Neuronal stem cell (in vitro differentiated cells): ENCODE results near the gene RUVBL2.
"Not testable (repeated sequence)": the region's sequence is repeated elsewhere in the genome, so short reads cannot be mapped to it uniquely, and the experiment has no call there.

ENCODE experiments used
- DNase-seq: peaks from one replicate; pipeline ENCODE4 v3.0.0-alpha.2; 2013; ENCODE audit warnings: low spot score
- H2AFZ ChIP-seq: one replicate; pipeline ENCODE4 v1.6.1; 2013; ENCODE audit warnings: mild to moderate bottlenecking, low read length, inconsistent platforms
- H2AK5ac ChIP-seq: 2 replicates; pipeline ENCODE4 v1.6.1; 2013; ENCODE audit warnings: low read depth, mild to moderate bottlenecking, inconsistent platforms, low read length, moderate library complexity, mixed read lengths
- H2BK120ac ChIP-seq: 2 replicates; pipeline ENCODE4 v1.6.1; 2013; ENCODE audit warnings: low read depth, mild to moderate bottlenecking, inconsistent platforms, low read length, moderate library complexity, mixed read lengths
- H2BK12ac ChIP-seq: one replicate; pipeline ENCODE4 v1.6.1; 2013; ENCODE audit warnings: low read length, inconsistent platforms
- H2BK15ac ChIP-seq: 2 replicates; pipeline ENCODE4 v1.6.1; 2013; ENCODE audit warnings: mild to moderate bottlenecking, low read length, inconsistent platforms, mixed read lengths
- H2BK5ac ChIP-seq: one replicate; pipeline ENCODE4 v1.6.1; 2013; ENCODE audit warnings: inconsistent platforms, mild to moderate bottlenecking, low read length, moderate library complexity
- H3K14ac ChIP-seq: one replicate; pipeline ENCODE4 v1.6.1; 2013; ENCODE audit warnings: low read length, inconsistent platforms
- H3K18ac ChIP-seq: 2 replicates; pipeline ENCODE4 v1.6.1; 2013; ENCODE audit warnings: low read length, inconsistent platforms
- H3K23ac ChIP-seq: 2 replicates; pipeline ENCODE4 v1.6.1; 2013; ENCODE audit warnings: low read depth, mild to moderate bottlenecking, mixed read lengths, low read length, inconsistent platforms; ENCODE audit not compliant: poor library complexity
- H3K27ac ChIP-seq: replicated peaks from 3 replicates; pipeline ENCODE4 v1.5.1; 2013; ENCODE audit warnings: low read length, inconsistent platforms
- H3K27me3 ChIP-seq, 3 experiments: 2 replicates each; pipeline ENCODE4 v1.6.1; 2013; ENCODE audit warnings: low read length in 3 of 3, mild to moderate bottlenecking in 2 of 3, inconsistent platforms in 1 of 3, low read depth in 1 of 3, mixed read lengths in 1 of 3, moderate library complexity in 1 of 3; ENCODE audit not compliant: control insufficient read depth in 3 of 3, insufficient read depth in 3 of 3
- H3K36me3 ChIP-seq, 2 donors: replicated peaks in 1 of 2; 2 replicates each; pipeline ENCODE4 v1.6.1; 2013; ENCODE audit warnings: low read length in 2 of 2; ENCODE audit not compliant: control insufficient read depth in 2 of 2, insufficient read depth in 2 of 2
- H3K4ac ChIP-seq: 2 replicates; pipeline ENCODE4 v1.6.1; 2013; ENCODE audit warnings: inconsistent platforms, mild to moderate bottlenecking, low read length, moderate library complexity
- H3K4me1 ChIP-seq, 2 donors: 1 replicate in 1 of 2; 2 replicates in 1 of 2; pipeline ENCODE4 v1.6.1; 2013; ENCODE audit warnings: low read length in 2 of 2, low read depth in 1 of 2; ENCODE audit not compliant: control insufficient read depth in 2 of 2, insufficient read depth in 1 of 2
- H3K4me2 ChIP-seq: one replicate; pipeline ENCODE4 v1.6.1; 2013; ENCODE audit warnings: mild to moderate bottlenecking, low read length, inconsistent platforms; ENCODE audit not compliant: insufficient read depth, poor library complexity, severe bottlenecking
- H3K4me3 ChIP-seq, 2 donors: 2 replicates each; pipeline ENCODE4 v1.5.1; 2013; ENCODE audit warnings: low read length in 2 of 2, mild to moderate bottlenecking in 2 of 2, inconsistent platforms in 1 of 2, moderate library complexity in 1 of 2
- H3K79me1 ChIP-seq: one replicate; pipeline ENCODE4 v1.6.1; 2013; ENCODE audit warnings: low read depth, mild to moderate bottlenecking, inconsistent platforms, low read length, moderate library complexity
- H3K9ac ChIP-seq: one replicate; pipeline ENCODE4 v1.6.1; 2013; ENCODE audit warnings: mild to moderate bottlenecking, low read depth, low read length, inconsistent platforms; ENCODE audit not compliant: poor library complexity
- H3K9me3 ChIP-seq, 2 donors: replicated peaks in 1 of 2; 2 replicates each; pipeline versions ENCODE3 to v1.6.1; 2013; ENCODE audit warnings: low read length in 2 of 2, mild to moderate bottlenecking in 2 of 2, inconsistent platforms in 1 of 2, low read depth in 1 of 2, mixed read lengths in 1 of 2, moderate library complexity in 1 of 2; ENCODE audit not compliant: control insufficient read depth in 2 of 2, insufficient read depth in 1 of 2
- H4K8ac ChIP-seq: one replicate; pipeline ENCODE4 v1.6.1; 2013; ENCODE audit warnings: low read depth, mild to moderate bottlenecking, inconsistent platforms, low read length, moderate library complexity
- H4K91ac ChIP-seq: one replicate; pipeline ENCODE4 v1.6.1; 2013; ENCODE audit warnings: low read length, low read depth, mild to moderate bottlenecking, inconsistent platforms; ENCODE audit not compliant: poor library complexity
- WGBS, 2 donors: extraction: QIAGEN DNeasy Blood & Tissue Kit; methylation state at CpG; one replicate each; pipeline ENCODE4 v1.1.7; 2013; ENCODE audit warnings: missing lambda C conversion rate in 2 of 2, mixed read lengths in 1 of 2; ENCODE audit not compliant: insufficient read length in 2 of 2, insufficient replicate concordance in 1 of 2; ENCODE audit errors: extremely low coverage in 2 of 2; 5-methylcytosine and 5-hydroxymethylcytosine counted together

Gene RUVBL2

DNA sequence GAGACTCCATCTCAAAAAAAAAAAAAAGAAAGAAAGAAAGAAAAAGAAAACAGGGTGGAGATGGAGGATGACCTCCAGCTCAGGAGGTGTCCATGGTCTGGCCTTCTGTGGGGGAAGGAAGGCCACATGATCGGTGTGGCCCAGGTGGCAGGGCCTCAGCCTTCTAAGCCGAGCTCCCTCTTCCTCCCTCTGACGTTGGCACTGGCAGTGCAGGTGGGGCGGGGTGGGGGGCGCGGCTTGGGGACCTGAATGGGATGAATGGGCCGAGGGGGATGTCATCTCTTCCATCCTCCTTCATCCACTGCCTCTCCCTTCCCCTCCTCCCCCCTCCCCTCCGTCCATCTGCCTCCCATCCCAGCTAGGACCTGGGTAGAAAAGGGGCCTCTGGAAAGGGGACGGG lies 46.0 kb downstream of the RUVBL2 start:
- H3K4me1 ChIP-seq, H3K36me3 ChIP-seq, H3K14ac ChIP-seq, H3K4ac ChIP-seq, H3K18ac ChIP-seq, H4K8ac ChIP-seq, H3K27me3 ChIP-seq, H4K91ac ChIP-seq, H2BK15ac ChIP-seq, H3K23ac ChIP-seq, H3K9ac ChIP-seq, DNase-seq, H2AFZ ChIP-seq, H3K4me2 ChIP-seq, H2BK120ac ChIP-seq, H2AK5ac ChIP-seq, H3K27ac ChIP-seq, H3K4me3 ChIP-seq, H3K79me1 ChIP-seq, H2BK5ac ChIP-seq, H3K9me3 ChIP-seq, H2BK12ac ChIP-seq: not testable (repeated sequence)
- no CpG with 5 or more reads among the region's 9 CpGs for WGBS, 2 donors

GRCh38 chr19:49042177-49042576 lies 48.5 kb downstream of the RUVBL2 start:
- Histone ChIP-seq H4K8ac (no peak overlapping the region), H3K18ac (no peak overlapping the region), H4K91ac (no peak overlapping the region), H3K9ac (no peak overlapping the region), H3K36me3 (no peaks in the 10 kb centered on the region), H3K27ac (no peak overlapping the region), H2BK120ac (no peak overlapping the region), H3K4ac (no peak overlapping the region), H3K4me2 (no peak overlapping the region), H3K27me3 (no peaks in the 10 kb centered on the region), H2AK5ac (no peak overlapping the region), H3K9me3 (no peaks in the 10 kb centered on the region), H3K4me3 (no peak overlapping the region), H2BK5ac (no peak overlapping the region), H3K79me1 (no peaks in the 10 kb centered on the region), H2BK15ac (no peak overlapping the region), H3K14ac (no peak overlapping the region), H3K4me1 (no peaks in the 10 kb centered on the region), H2AFZ (no peak overlapping the region), H2BK12ac (no peak overlapping the region), H3K23ac (no peak overlapping the region)
- DNase-seq = no peak
- no CpG with 5 or more reads among the region's 17 CpGs for WGBS, 2 donors

- H3K4me1 ChIP-seq, H3K18ac ChIP-seq, H2BK120ac ChIP-seq, H3K27me3 ChIP-seq, H2AK5ac ChIP-seq, H3K9me3 ChIP-seq, H2BK12ac ChIP-seq, H4K91ac ChIP-seq, H4K8ac ChIP-seq, H3K79me1 ChIP-seq, H3K27ac ChIP-seq, H3K9ac ChIP-seq, H3K4me3 ChIP-seq, H2BK15ac ChIP-seq, H3K4ac ChIP-seq, H2BK5ac ChIP-seq, DNase-seq, H3K4me2 ChIP-seq, H3K14ac ChIP-seq, H3K23ac ChIP-seq, H3K36me3 ChIP-seq, H2AFZ ChIP-seq: not testable (repeated sequence)
- no CpG with 5 or more reads among the region's 4 CpGs for whole genome bisulfite sequencing, 2 donors
Measured at GRCh38 chr19:49042666-49043065, 49.0 kb downstream of the RUVBL2 start.

DNA sequence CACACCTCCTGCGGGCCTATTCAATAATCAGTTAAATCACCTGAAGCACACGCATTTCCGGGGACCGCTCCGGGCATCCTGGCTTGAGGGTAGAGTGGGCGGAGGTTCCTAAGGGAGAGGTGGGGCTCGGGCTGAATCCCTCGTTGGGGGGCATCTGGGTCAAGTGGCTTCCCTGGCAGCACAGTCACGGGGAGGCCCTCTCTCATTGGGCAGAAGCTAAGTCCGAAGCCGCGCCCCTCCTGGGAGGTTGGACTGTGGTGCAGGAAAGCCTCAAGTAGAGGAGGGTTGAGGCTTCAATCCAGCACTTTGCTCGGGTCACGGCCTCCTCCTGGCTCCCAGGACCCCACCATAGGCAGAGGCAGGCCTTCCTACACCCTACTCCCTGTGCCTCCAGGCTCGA lies 49.9 kb downstream of the RUVBL2 start, which contains the start of gene CGB5:
CGB5 (plus strand) TSS at position 301 of the 400 bp plus-strand sequence. CDS start 362 bp downstream, outside the sequence.
- not testable (repeated sequence) for H3K4ac ChIP-seq, H2BK12ac ChIP-seq, H3K4me1 ChIP-seq, H3K9me3 ChIP-seq, H3K4me2 ChIP-seq, H3K36me3 ChIP-seq, DNase-seq, H3K27ac ChIP-seq, H3K14ac ChIP-seq, H3K9ac ChIP-seq, H3K18ac ChIP-seq, H2BK15ac ChIP-seq, H2BK120ac ChIP-seq, H3K79me1 ChIP-seq, H3K23ac ChIP-seq, H2BK5ac ChIP-seq, H3K27me3 ChIP-seq, H2AK5ac ChIP-seq, H2AFZ ChIP-seq, H4K91ac ChIP-seq, H4K8ac ChIP-seq, H3K4me3 ChIP-seq
- WGBS, 2 donors = no CpG with 5 or more reads among the region's 15 CpGs
